GM13976 (cell line): ENCODE measurements around the gene PRR5L.

ENCODE experiments used
- DNase-seq: peaks from one replicate; pipeline ENCODE4 v3.0.0; 2012; ENCODE audit warnings: low spot score
- in situ Hi-C: fragments of 300-500 bp; cut with MboI; formaldehyde crosslinking; loops from one replicate; pipeline ENCODE4 v1.12.0; 2022; ENCODE audit warnings: low sequenced_read_pairs, mixed read lengths, inconsistent platforms; ENCODE audit not compliant: unreplicated experiment
- TF ChIP-seq, protein P1 (sequence below): IDR thresholded peaks from 2 replicates; pipeline ENCODE4 v1.5.1; 2012; ENCODE audit warnings: borderline replicate concordance, mild to moderate bottlenecking; ENCODE audit not compliant: insufficient read depth; ENCODE audit errors: extremely low read depth, missing control alignments, control extremely low read depth

PRR5L gene

GRCh38 chr11:36274414-36274813, 21.7 kb upstream of the PRR5L start:
- in situ Hi-C loops: loop anchor here (25.0 kb wide), 1 partner anchor 437 kb away; no protein-coding TSS in a partner anchor
- TF ChIP-seq, protein P1, sequence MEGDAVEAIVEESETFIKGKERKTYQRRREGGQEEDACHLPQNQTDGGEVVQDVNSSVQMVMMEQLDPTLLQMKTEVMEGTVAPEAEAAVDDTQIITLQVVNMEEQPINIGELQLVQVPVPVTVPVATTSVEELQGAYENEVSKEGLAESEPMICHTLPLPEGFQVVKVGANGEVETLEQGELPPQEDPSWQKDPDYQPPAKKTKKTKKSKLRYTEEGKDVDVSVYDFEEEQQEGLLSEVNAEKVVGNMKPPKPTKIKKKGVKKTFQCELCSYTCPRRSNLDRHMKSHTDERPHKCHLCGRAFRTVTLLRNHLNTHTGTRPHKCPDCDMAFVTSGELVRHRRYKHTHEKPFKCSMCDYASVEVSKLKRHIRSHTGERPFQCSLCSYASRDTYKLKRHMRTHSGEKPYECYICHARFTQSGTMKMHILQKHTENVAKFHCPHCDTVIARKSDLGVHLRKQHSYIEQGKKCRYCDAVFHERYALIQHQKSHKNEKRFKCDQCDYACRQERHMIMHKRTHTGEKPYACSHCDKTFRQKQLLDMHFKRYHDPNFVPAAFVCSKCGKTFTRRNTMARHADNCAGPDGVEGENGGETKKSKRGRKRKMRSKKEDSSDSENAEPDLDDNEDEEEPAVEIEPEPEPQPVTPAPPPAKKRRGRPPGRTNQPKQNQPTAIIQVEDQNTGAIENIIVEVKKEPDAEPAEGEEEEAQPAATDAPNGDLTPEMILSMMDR: no peak
- no peak for DNase-seq

- TF ChIP-seq, protein P1: no peak
These were observed 17.4 kb upstream of the PRR5L start for GRCh38 chr11:36278531-36279282.

GRCh38 chr11:36280531-36280930, 15.6 kb upstream of the PRR5L start:
- no peak for DNase-seq
- TF ChIP-seq, protein P1: no peak
- in situ Hi-C loops: no loop called here

More at GRCh38 chr11:36278531-36279282, 17.4 kb upstream of the PRR5L start:
- no peak for DNase-seq
- in situ Hi-C loops: no loop called here

- TF ChIP-seq, protein P1: no peak
- in situ Hi-C loops: no loop called here
- DNase-seq: no peak
These were observed 14.2 kb upstream of the PRR5L start for GRCh38 chr11:36281850-36282249.

DNA sequence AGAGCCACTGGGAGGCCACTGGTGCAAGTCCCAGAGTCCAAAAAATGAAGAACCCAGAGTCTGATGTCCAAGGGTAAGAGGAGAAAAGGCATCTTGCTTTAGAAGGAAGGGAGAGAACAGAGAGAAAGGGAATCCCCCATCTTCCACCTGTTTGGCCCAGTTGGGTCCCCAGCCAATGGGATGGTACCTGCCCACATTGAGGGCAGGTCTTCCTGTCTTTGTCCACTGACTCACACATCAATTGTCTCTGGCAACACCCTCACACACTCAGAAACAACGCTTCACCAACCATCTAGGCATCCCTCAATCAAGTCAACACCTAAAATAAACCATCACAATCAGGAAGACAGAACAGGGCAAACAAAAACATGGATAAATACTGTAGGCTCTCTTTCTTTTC, 13.2 kb upstream of the PRR5L start:
- no peak for DNase-seq
- in situ Hi-C loops: no loop called here
- TF ChIP-seq, protein P1: no peak

GRCh38 chr11:36288442-36289225, 7.5 kb upstream of the PRR5L start:
- no peak for DNase-seq
- TF ChIP-seq, protein P1: no peak
- in situ Hi-C loops: no loop called here
